Measurements from ENCODE around the gene ESRRG. TPM values are rescaled to one million over a fixed set of nuclear protein-coding genes. Genes with fewer than 3 reads are reported as not detected.

Gene ESRRG
- total RNA-seq, 2 donors from 2014 or later, result 14.3 to 38.5 TPM

DNA sequence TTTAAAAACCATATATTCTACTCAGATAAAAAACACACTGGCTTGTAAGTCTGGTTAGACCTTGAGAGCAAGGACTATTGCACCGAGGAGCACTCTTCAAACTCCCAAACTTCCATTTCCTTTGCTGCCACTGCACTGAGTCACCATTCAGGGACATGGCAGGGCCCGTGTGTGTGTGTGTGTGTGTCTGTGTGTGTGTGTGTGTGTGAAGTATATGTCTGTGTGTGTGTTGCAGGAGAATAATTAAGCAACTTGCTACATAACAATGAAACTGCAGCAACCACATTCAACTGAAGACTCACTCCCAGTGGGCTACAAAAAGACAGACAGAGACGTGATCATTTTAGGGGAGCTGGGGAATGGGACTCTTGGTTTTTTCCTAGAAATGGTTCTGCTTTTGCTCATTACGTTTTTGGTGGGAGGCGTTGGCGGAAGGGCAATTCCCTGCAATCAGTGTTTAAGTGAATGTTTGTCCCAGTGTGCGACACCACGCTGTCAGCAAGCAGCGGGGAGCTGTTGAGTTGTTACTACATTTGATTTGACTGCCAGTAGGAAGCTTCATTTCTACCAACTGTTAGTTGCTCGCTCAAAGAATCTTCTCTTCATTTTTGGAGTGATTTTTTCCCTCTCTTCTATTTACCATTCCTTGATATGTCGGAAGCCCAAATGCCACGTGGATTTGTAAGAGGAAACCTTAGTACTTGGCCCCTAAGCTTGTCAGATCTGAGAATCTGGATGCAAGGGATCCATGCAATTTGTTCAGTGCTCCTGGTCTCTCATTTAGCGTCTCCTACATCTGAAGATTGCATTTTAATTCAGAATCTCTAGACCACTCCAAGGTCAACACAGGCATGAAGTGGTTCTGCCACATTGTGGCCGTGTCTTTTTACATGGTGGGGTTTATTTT, 36.1 kb downstream of the ESRRG start:
- Histone ChIP-seq H3K27ac (peak overlapping the region in 1 of 2 donors; percentile 43), H3K4me3 (no peak overlapping the region)

DNA sequence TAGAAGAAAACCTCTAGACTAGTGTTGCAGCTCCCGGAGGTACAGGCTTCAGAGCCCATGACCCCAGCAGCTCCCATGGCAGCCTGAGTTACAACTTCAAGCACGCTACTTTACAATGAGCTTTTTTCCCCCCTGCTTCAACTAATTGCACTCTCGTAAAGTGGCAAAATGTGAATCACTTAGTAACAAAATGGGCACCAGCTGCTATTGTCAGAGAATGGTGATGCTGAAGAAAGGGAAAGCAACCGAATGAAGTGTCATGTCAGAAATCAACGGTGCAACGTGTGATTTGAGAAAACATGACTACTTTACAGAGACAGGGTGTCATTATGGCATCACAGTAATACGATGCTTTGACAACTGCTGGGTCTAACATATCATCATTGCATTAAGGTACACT, 40.5 kb downstream of the ESRRG start:
- peaks cover 0 to 3% of the 10 kb centered on the region in 2 donors for H3K27me3 ChIP-seq
- TF ChIP-seq, protein P1, sequence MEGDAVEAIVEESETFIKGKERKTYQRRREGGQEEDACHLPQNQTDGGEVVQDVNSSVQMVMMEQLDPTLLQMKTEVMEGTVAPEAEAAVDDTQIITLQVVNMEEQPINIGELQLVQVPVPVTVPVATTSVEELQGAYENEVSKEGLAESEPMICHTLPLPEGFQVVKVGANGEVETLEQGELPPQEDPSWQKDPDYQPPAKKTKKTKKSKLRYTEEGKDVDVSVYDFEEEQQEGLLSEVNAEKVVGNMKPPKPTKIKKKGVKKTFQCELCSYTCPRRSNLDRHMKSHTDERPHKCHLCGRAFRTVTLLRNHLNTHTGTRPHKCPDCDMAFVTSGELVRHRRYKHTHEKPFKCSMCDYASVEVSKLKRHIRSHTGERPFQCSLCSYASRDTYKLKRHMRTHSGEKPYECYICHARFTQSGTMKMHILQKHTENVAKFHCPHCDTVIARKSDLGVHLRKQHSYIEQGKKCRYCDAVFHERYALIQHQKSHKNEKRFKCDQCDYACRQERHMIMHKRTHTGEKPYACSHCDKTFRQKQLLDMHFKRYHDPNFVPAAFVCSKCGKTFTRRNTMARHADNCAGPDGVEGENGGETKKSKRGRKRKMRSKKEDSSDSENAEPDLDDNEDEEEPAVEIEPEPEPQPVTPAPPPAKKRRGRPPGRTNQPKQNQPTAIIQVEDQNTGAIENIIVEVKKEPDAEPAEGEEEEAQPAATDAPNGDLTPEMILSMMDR (IDR thresholded peaks at IDR 0.05), result no peak
- H3K4me3 ChIP-seq, result no peak overlapping the region
- H3K27ac ChIP-seq, result no peak overlapping the region
- DNase-seq (ENCODE audit: low spot score), result no peak
- H3K4me1 ChIP-seq, result peaks cover 0 to 4% of the 10 kb centered on the region in 2 donors
- H3K36me3 ChIP-seq, result no peaks in the 10 kb centered on the region
- no peaks in the 10 kb centered on the region for H3K9me3 ChIP-seq

More for the DNA sequence above, 36.1 kb downstream of the ESRRG start:
- no peak for DNase-seq (ENCODE audit: low spot score)
- TF ChIP-seq, protein P1 (IDR thresholded peaks at IDR 0.05), result no peak
- peaks cover 0 to 3% of the 10 kb centered on the region in 2 donors for H3K27me3 ChIP-seq
- H3K36me3 ChIP-seq, result no peaks in the 10 kb centered on the region
- peaks cover 0 to 4% of the 10 kb centered on the region in 2 donors for H3K4me1 ChIP-seq
- no peaks in the 10 kb centered on the region for H3K9me3 ChIP-seq

DNA sequence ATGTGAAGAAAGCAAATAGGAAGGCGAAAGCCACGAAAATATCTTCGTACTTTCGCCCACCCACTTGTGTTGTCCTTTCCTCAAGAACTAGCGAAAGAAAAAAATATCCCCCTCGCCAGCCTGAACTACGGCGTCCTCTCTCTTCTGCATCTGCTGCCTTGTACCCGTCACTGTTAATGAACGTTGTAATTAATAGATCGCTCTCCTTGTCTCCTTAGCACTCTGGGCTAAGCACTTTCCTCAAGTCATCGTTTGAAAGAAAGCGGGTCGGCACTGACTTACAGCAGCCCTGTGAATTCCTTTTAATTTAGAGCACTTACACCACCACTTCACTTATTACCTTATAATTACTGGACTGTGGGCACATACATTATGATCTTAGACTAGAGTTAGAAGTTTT, 44.1 kb downstream of the ESRRG start:
- H3K27ac ChIP-seq, result no peak overlapping the region
- H3K9me3 ChIP-seq, result no peaks in the 10 kb centered on the region
- TF ChIP-seq, protein P1 (IDR thresholded peaks at IDR 0.05), result no peak
- DNase-seq (ENCODE audit: low spot score), result no peak
- no peaks in the 10 kb centered on the region for H3K4me1 ChIP-seq
- H3K36me3 ChIP-seq, result no peaks in the 10 kb centered on the region
- no peak overlapping the region for H3K4me3 ChIP-seq
- no peaks in the 10 kb centered on the region for H3K27me3 ChIP-seq

DNA sequence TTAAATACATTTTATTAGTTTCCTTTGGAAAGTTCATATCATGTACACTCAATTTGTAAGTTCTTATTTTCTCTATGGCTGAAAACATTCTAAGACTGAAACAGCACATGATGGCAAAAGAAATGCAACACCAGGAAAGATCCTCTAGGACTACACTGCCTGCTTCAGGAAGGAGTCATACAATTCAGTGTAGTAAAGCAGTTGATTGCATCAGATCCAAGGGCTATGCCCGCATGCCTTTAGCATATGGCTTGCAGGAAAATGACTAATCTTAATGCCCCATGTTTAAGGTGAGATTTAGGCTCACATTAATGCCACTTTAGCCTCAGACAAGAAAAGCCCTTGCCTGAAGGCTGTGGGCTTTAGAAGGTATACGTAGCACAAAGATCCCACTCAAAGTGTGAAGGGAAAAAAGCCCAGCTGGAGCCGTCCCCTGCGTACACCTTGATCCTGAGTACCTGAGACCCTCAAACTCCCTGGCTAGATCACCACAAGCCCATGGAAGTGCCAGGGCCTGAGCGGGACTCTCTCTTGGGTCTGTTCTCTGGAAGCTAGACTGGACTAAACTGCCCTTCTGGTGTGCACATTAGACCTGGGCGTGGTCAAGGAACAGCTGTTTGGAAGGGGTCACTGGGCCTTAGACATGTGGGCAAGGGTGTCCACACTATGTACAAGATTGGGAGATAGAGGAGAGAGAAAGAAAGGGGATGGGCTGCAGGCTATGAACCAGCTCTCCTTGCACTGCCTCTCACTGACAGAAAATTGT, 52.9 kb downstream of the ESRRG start:
- no peaks in the 10 kb centered on the region for H3K27me3 ChIP-seq
- H3K36me3 ChIP-seq, result no peaks in the 10 kb centered on the region
- no peak overlapping the region for H3K27ac ChIP-seq
- no peak overlapping the region for H3K4me3 ChIP-seq
- no peaks in the 10 kb centered on the region for H3K4me1 ChIP-seq
- no peaks in the 10 kb centered on the region for H3K9me3 ChIP-seq
- DNase-seq (ENCODE audit: low spot score), result no peak
- TF ChIP-seq, protein P1 (IDR thresholded peaks at IDR 0.05), result no peak

DNA sequence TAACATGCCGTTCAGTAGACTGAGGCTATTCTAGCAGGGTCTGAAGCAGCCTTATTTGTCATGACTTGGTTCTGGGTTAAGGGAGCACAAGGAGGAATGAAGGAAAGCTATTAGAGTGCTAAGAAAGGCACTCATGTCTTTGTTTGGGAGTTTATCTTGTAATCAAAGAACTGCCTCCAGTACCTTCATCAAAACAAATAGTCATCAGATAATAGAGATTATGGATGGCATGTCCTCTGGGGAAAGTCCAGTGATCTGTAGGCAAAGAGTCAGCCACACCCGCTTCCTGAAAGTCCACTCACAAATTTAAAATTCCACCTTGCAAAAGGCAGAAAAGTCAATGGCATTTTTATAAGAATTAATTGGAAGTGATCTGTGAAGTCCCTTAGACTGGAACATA, 56.8 kb downstream of the ESRRG start:
- H3K27me3 ChIP-seq, result no peaks in the 10 kb centered on the region
- DNase-seq (ENCODE audit: low spot score), result no peak
- no peaks in the 10 kb centered on the region for H3K36me3 ChIP-seq
- no peaks in the 10 kb centered on the region for H3K9me3 ChIP-seq
- H3K4me3 ChIP-seq, result no peak overlapping the region
- H3K4me1 ChIP-seq, result no peaks in the 10 kb centered on the region
- H3K27ac ChIP-seq, result no peak overlapping the region
- TF ChIP-seq, protein P1 (IDR thresholded peaks at IDR 0.05), result no peak

Data from right atrium auricular region (tissue), 2 donors.